ENCODE results near the gene FANCL.
A peak's percentile ranks its signal among the peaks of the same experiment; 100 is the strongest.

Gene FANCL

GRCh38 chr2:58138396-58139030 lies 102.6 kb downstream of the FANCL start:
- no peak for DNase-seq (ENCODE audit: low read depth in 2 of 2)
- no peak overlapping the region for H3K4me3 ChIP-seq (replicated peaks in 1 of 2; ENCODE audit: low read depth in 2 of 2, low read length in 2 of 2)
- no peak for TF ChIP-seq CTCF (IDR thresholded peaks at IDR 0.05; ENCODE audit: low read depth, low read length)

GRCh38 chr2:58137856-58138255 lies 103.3 kb downstream of the FANCL start:
- DNase-seq (ENCODE audit: low read depth in 2 of 2), result peak; percentile 27 to 54
- no peak overlapping the region for H3K4me3 ChIP-seq (replicated peaks in 1 of 2; ENCODE audit: low read depth in 2 of 2, low read length in 2 of 2)
- TF ChIP-seq CTCF (IDR thresholded peaks at IDR 0.05; ENCODE audit: low read depth, low read length), result no peak

GRCh38 chr2:58137221-58137620 lies 103.9 kb downstream of the FANCL start:
- peak; percentile 58 to 81 for DNase-seq (ENCODE audit: low read depth in 2 of 2)
- H3K4me3 ChIP-seq (replicated peaks in 1 of 2; ENCODE audit: low read depth in 2 of 2, low read length in 2 of 2), result no peak overlapping the region
- TF ChIP-seq CTCF (IDR thresholded peaks at IDR 0.05; ENCODE audit: low read depth, low read length), result no peak

GRCh38 chr2:58135861-58136260 lies 105.3 kb downstream of the FANCL start:
- no peak for TF ChIP-seq CTCF (IDR thresholded peaks at IDR 0.05; ENCODE audit: low read depth, low read length)
- H3K4me3 ChIP-seq (replicated peaks in 1 of 2; ENCODE audit: low read depth in 2 of 2, low read length in 2 of 2), result no peak overlapping the region
- DNase-seq (ENCODE audit: low read depth in 2 of 2), result no peak

GRCh38 chr2:58133395-58133794 lies 107.7 kb downstream of the FANCL start:
- H3K4me3 ChIP-seq (replicated peaks in 1 of 2; ENCODE audit: low read depth in 2 of 2, low read length in 2 of 2), result no peak overlapping the region
- peak in 1 of 2 donors; percentile 27 for DNase-seq (ENCODE audit: low read depth in 2 of 2)
- TF ChIP-seq CTCF (IDR thresholded peaks at IDR 0.05; ENCODE audit: low read depth, low read length), result no peak

- no peak for TF ChIP-seq CTCF (IDR thresholded peaks at IDR 0.05; ENCODE audit: low read depth, low read length)
- H3K4me3 ChIP-seq (replicated peaks in 1 of 2; ENCODE audit: low read depth in 2 of 2, low read length in 2 of 2), result no peak overlapping the region
- DNase-seq (ENCODE audit: low read depth in 2 of 2), result peak; percentile 62 to 80
These were observed 109.7 kb downstream of the FANCL start for GRCh38 chr2:58131191-58132011.
